ENCODE data around the gene RBMX. TPM values are rescaled to one million over a fixed set of nuclear protein-coding genes. Genes with fewer than 3 reads are reported as not detected.
"Not testable (repeated sequence)": the region's sequence is repeated elsewhere in the genome, so short reads cannot be mapped to it uniquely, and the experiment has no call there.

Gene RBMX
- polyA plus RNA-seq, 2 of the 4 experiments (the other 2 are of a cell fraction): 278 to 337 TPM

- Histone ChIP-seq H3K4me3 (peak overlapping the region; percentile 71), H3K27ac (no peak overlapping the region; a peak in 1 of 6 replicates), H3K4me1 (peaks cover 44% of the 10 kb centered on the region; the same call in 2 of the 3 replicates), H3K4me2 (peak overlapping the region; percentile 84), H3K9me3 (no peaks in the 10 kb centered on the region)
- FAIRE-seq: no peak
- TF ChIP-seq MYC (IDR thresholded peaks at IDR 0.05; ENCODE audit: borderline replicate concordance, low read length) (no peak), HDAC2 (IDR thresholded peaks at IDR 0.05) (no peak), ZC3H11A (IDR thresholded peaks at IDR 0.05) (no peak), ZNF302 (CRISPR knock-in tag; IDR thresholded peaks at IDR 0.05) (no peak), HOXB13 (CRISPR knock-in tag; IDR thresholded peaks at IDR 0.05; ENCODE audit: low read depth) (no peak), JUNB (IDR thresholded peaks at IDR 0.05) (no peak), PHF8 (IDR thresholded peaks at IDR 0.05; ENCODE audit: borderline replicate concordance, low read depth) (no peak), ATOH8 (CRISPR knock-in tag; IDR thresholded peaks at IDR 0.05; ENCODE audit: low read depth) (no peak), RARB (CRISPR knock-in tag; IDR thresholded peaks at IDR 0.05) (no peak)
- TF ChIP-seq, protein P1, sequence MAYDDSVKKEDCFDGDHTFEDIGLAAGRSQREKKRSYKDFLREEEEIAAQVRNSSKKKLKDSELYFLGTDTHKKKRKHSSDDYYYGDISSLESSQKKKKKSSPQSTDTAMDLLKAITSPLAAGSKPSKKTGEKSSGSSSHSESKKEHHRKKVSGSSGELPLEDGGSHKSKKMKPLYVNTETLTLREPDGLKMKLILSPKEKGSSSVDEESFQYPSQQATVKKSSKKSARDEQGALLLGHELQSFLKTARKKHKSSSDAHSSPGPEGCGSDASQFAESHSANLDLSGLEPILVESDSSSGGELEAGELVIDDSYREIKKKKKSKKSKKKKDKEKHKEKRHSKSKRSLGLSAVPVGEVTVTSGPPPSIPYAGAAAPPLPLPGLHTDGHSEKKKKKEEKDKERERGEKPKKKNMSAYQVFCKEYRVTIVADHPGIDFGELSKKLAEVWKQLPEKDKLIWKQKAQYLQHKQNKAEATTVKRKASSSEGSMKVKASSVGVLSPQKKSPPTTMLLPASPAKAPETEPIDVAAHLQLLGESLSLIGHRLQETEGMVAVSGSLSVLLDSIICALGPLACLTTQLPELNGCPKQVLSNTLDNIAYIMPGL (CRISPR knock-in tag; IDR thresholded peaks at IDR 0.05; ENCODE audit: borderline replicate concordance): no peak
- ATAC-seq: no peak
- WGBS (ENCODE audit: missing lambda C conversion rate): 64% methylated on average over 5 of the region's 11 CpGs
- DNase-seq (ENCODE audit: low read depth in 1 of 2, low spot score in 1 of 2): no peak
- POLR2A ChIA-PET: interaction anchor here (0.6 to 0.7 kb wide), 2 partner anchors 66 to 1859 kb away, joined by 4 to 7 read pairs; no protein-coding TSS in a partner anchor
- CTCF ChIA-PET: no interaction called here
These were observed 2.1 kb downstream of the RBMX start for GRCh38 chrX:136878423-136878822.

- H3K27ac ChIP-seq; ATAC-seq; H3K4me2 ChIP-seq; H3K4me3 ChIP-seq; CTCF ChIA-PET; H3K9me3 ChIP-seq; POLR2A ChIA-PET; FAIRE-seq; DNase-seq (ENCODE audit: low read depth in 1 of 2, low spot score in 1 of 2): not testable (repeated sequence)
- WGBS (ENCODE audit: missing lambda C conversion rate): 81% methylated on average over 15 of the region's 15 CpGs
- peaks cover 44% of the 10 kb centered on the region; the same call in 2 of the 3 replicates for H3K4me1 ChIP-seq
These were observed 6.4 kb downstream of the RBMX start for GRCh38 chrX:136874114-136874513.

- POLR2A ChIA-PET: interaction anchor here (1.0 kb wide), 1 partner anchor 11 kb away, joined by 3 read pairs; no protein-coding TSS in a partner anchor
- WGBS (ENCODE audit: missing lambda C conversion rate): 83% methylated on average over 2 of the region's 2 CpGs
- peak; percentile 75; the same call in 1 of the 2 replicates for TF ChIP-seq HOXA7 (CRISPR knock-in tag; IDR thresholded peaks at IDR 0.05)
- peak; percentile 65; the same call in 1 of the 2 replicates for TF ChIP-seq TFCP2L1 (CRISPR knock-in tag; IDR thresholded peaks at IDR 0.05)
- TF ChIP-seq FOSB (CRISPR knock-in tag; IDR thresholded peaks at IDR 0.05): peak; percentile 49; the same call in 1 of the 2 replicates
- CTCF ChIA-PET; H3K4me3 ChIP-seq; H3K9me3 ChIP-seq; FAIRE-seq; ATAC-seq; H3K27ac ChIP-seq; H3K4me2 ChIP-seq; DNase-seq (ENCODE audit: low read depth in 1 of 2, low spot score in 1 of 2): not testable (repeated sequence)
- H3K4me1 ChIP-seq: peaks cover 45% of the 10 kb centered on the region; the same call in 2 of the 3 replicates
These were observed 7.3 kb downstream of the RBMX start for GRCh38 chrX:136873210-136873609.

GRCh38 chrX:136872091-136872700 lies 8.3 kb downstream of the RBMX start:
- H3K27ac ChIP-seq: no peak overlapping the region
- FAIRE-seq (peak; percentile 94), ATAC-seq (no peak), DNase-seq (ENCODE audit: low read depth in 1 of 2, low spot score in 1 of 2) (no peak)
- ChIA-PET CTCF (no interaction called here), POLR2A (interaction anchor here (0.9 to 1.2 kb wide), 3 partner anchors 8 to 26 kb away, joined by 3 to 5 read pairs (median 5); partner anchors contain the start of gene RBMX)
- H3K4me3 ChIP-seq: no peak overlapping the region
- H3K4me1 ChIP-seq: peaks cover 45% of the 10 kb centered on the region
- H3K9me3 ChIP-seq: no peaks in the 10 kb centered on the region
- 80% methylated on average over 5 of the region's 5 CpGs for WGBS (ENCODE audit: missing lambda C conversion rate)
- H3K4me2 ChIP-seq: no peak overlapping the region
- TF ChIP-seq HOXB5 (CRISPR knock-in tag; IDR thresholded peaks at IDR 0.05) (no peak), ZFP36 (IDR thresholded peaks at IDR 0.05; ENCODE audit: borderline replicate concordance, partially characterized antibody) (no peak), TP53 (CRISPR knock-in tag; IDR thresholded peaks at IDR 0.05) (no peak), REST (IDR thresholded peaks at IDR 0.05) (no peak), CHD2 (IDR thresholded peaks at IDR 0.05; ENCODE audit: low read length, partially characterized antibody) (no peak), HDAC2 (IDR thresholded peaks at IDR 0.05) (no peak), HEYL (CRISPR knock-in tag; IDR thresholded peaks at IDR 0.05) (no peak), NPAS2 (CRISPR knock-in tag; IDR thresholded peaks at IDR 0.05; ENCODE audit: borderline replicate concordance) (no peak), EHF (CRISPR knock-in tag; IDR thresholded peaks at IDR 0.05) (no peak), ZSCAN20 (CRISPR knock-in tag; IDR thresholded peaks at IDR 0.05) (no peak), ZC3H11A (IDR thresholded peaks at IDR 0.05) (no peak)
- TF ChIP-seq, protein P2, sequence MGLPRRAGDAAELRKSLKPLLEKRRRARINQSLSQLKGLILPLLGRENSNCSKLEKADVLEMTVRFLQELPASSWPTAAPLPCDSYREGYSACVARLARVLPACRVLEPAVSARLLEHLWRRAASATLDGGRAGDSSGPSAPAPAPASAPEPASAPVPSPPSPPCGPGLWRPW (IDR thresholded peaks at IDR 0.05): no peak

All from A549 (cell line).